HepG2 (cell line): Measurements from ENCODE around the gene HMGB2. TPM values are rescaled to one million over a fixed set of nuclear protein-coding genes. Genes with fewer than 3 reads are reported as not detected.
A peak's percentile ranks its signal among the peaks of the same experiment; 100 is the strongest.

ENCODE experiments used
- CCAR2 ChIP-seq: fragments of 200-400 bp; formaldehyde crosslinking; optimal IDR thresholded peaks from 2 replicates; pipeline ENCODE3; 2018; ENCODE audit warnings: low read depth, mild to moderate bottlenecking, low read length, moderate library complexity
- HDAC2 ChIP-seq: sonication (generic); formaldehyde crosslinking; IDR thresholded peaks from 2 replicates; pipeline ENCODE4 v1.4.0; 2020; ENCODE audit warnings: missing genetic modification reagents
- HNRNPLL ChIP-seq: fragments of 200-400 bp; formaldehyde crosslinking; IDR thresholded peaks from 2 replicates; pipeline ENCODE4 v1.6.1; 2017; ENCODE audit warnings: mild to moderate bottlenecking, low read depth, low read length; ENCODE audit not compliant: poor library complexity, severe bottlenecking
- ISL2 ChIP-seq: sonication (generic); formaldehyde crosslinking; IDR thresholded peaks from 2 replicates; pipeline ENCODE4 v1.5.0; 2020; ENCODE audit warnings: missing genetic modification reagents
- MXD4 ChIP-seq: IDR thresholded peaks from 2 replicates; pipeline ENCODE4 v1.6.1; 2016; ENCODE audit warnings: mild to moderate bottlenecking, missing biosample characterization, missing genetic modification reagents
- NCOA2 ChIP-seq: sonication (generic); formaldehyde crosslinking; IDR thresholded peaks from 2 replicates; pipeline ENCODE4 v1.8.0; 2022; ENCODE audit warnings: inconsistent platforms
- POLR2AphosphoS5 ChIP-seq: IDR thresholded peaks from 2 replicates; pipeline ENCODE4 v1.6.1; 2012; ENCODE audit warnings: low read depth, low read length
- REL ChIP-seq: sonication (generic); formaldehyde crosslinking; conservative IDR thresholded peaks from 2 replicates; pipeline ENCODE4 v1.8.0; 2022; ENCODE audit warnings: mild to moderate bottlenecking, missing genetic modification reagents, moderate library complexity
- SIN3A ChIP-seq: IDR thresholded peaks from 2 replicates; pipeline ENCODE4 v1.6.1; 2011; ENCODE audit warnings: low read depth, mild to moderate bottlenecking, control low read depth, low read length, borderline replicate concordance
- TBX2 ChIP-seq: sonication (generic); formaldehyde crosslinking; IDR thresholded peaks from 2 replicates; pipeline ENCODE4 v1.5.0; 2020; ENCODE audit warnings: missing genetic modification reagents, mild to moderate bottlenecking, borderline replicate concordance
- TCF12 ChIP-seq, 2 experiments: fragments of 450-650 bp in 1 of 2; sonication (generic) in 1 of 2; formaldehyde crosslinking in 1 of 2; IDR thresholded peaks; 2 replicates each; pipeline versions ENCODE4 v1.6.1 to v1.8.0; 2017 to 2022; ENCODE audit warnings: antibody characterized with exemption in 1 of 2, mild to moderate bottlenecking in 1 of 2, missing genetic modification reagents in 1 of 2, moderate library complexity in 1 of 2
- ZBTB8A ChIP-seq: sonication (generic); formaldehyde crosslinking; IDR thresholded peaks from 2 replicates; pipeline ENCODE4 v1.4.0; 2020; ENCODE audit warnings: mild to moderate bottlenecking, low read depth, missing genetic modification reagents, borderline replicate concordance
- ZC3H4 ChIP-seq: sonication (generic); formaldehyde crosslinking; IDR thresholded peaks from 2 replicates; pipeline ENCODE4 v1.4.0; 2020; ENCODE audit warnings: missing genetic modification reagents, borderline replicate concordance
- ZIK1 ChIP-seq: sonication (generic); formaldehyde crosslinking; IDR thresholded peaks from 2 replicates; pipeline ENCODE4 v1.5.0; 2020; ENCODE audit warnings: mild to moderate bottlenecking, low read depth, missing genetic modification reagents, borderline replicate concordance
- ZNF451 ChIP-seq: sonication (generic); formaldehyde crosslinking; IDR thresholded peaks from 2 replicates; pipeline ENCODE4 v1.5.0; 2020; ENCODE audit warnings: mild to moderate bottlenecking, missing genetic modification reagents
- ZNF652 ChIP-seq: IDR thresholded peaks from 2 replicates; pipeline ENCODE4 v1.6.1; 2016; ENCODE audit warnings: low read depth, borderline replicate concordance
- ZNF800 ChIP-seq: sonication (generic); formaldehyde crosslinking; IDR thresholded peaks from 2 replicates; pipeline ENCODE4 v1.4.0; 2020; ENCODE audit warnings: missing genetic modification reagents
- ZSCAN20 ChIP-seq: sonication (generic); formaldehyde crosslinking; IDR thresholded peaks from 2 replicates; pipeline ENCODE4 v1.4.0; 2020; ENCODE audit warnings: missing genetic modification reagents, mild to moderate bottlenecking, borderline replicate concordance
- polyA plus RNA-seq, 8 experiments: library from polyadenylated mRNA; depleted of rRNA in 3 of 8; stranded (reverse) in 7 of 8; unstranded in 1 of 8; fragments of >200 nt; fragmentation: Illumina TruSeq in 4 of 8; extraction: Trizol in 4 of 8; gene quantifications; 2 replicates each; pipeline versions ENCODE4 v1.2.1 to v1.2.3, GENCODE V29; 2011 to 2016; ENCODE audit warnings: low read depth in 4 of 8, missing spikeins in 1 of 8, mixed read lengths in 1 of 8; ENCODE audit not compliant: insufficient read depth in 1 of 8
- total RNA-seq, 5 experiments: library from RNA; depleted of rRNA; stranded (reverse); fragments of >200 nt; fragmentation: Illumina TruSeq; extraction: Trizol; gene quantifications; 2 replicates each; pipeline ENCODE4 v1.2.3, GENCODE V29; 2016; ENCODE audit warnings: low read depth in 1 of 5
- TF ChIP-seq, protein P1 (sequence below): IDR thresholded peaks from 2 replicates; pipeline ENCODE4 v1.4.0; 2020; ENCODE audit warnings: mild to moderate bottlenecking, missing genetic modification reagents

Gene HMGB2
- total and polyA plus RNA-seq, 2 of the 13 experiments (the other 11 are each of a cell fraction or from before 2014, with no cell fraction given) = 90.5 to 332 TPM

- TF ChIP-seq ZIK1 (0 out of 2 replicates have a peak, but pooled peaks have one; percentile 30), SIN3A (peak; percentile 88; the same call in 1 of the 2 replicates), TCF12 (IDR thresholded peaks at IDR 0.05) (no peak), TCF12 (CRISPR knock-in tag; IDR thresholded peaks at IDR 0.05) (no peak; the same call in 1 of the 2 replicates), REL (0 out of 2 replicates have a peak, but pooled peaks have one; percentile 11), MXD4 (CRISPR knock-in tag) (peak; percentile 82), ZSCAN20 (0 out of 2 replicates have a peak, but pooled peaks have one; percentile 45), HDAC2 (CRISPR knock-in tag) (peak; percentile 29; the same call in 1 of the 2 replicates), HNRNPLL (peak; percentile 82), ISL2 (CRISPR knock-in tag) (peak; percentile 27; the same call in 1 of the 2 replicates), ZNF652 (CRISPR knock-in tag) (peak; percentile 23; the same call in 1 of the 2 replicates), ZC3H4 (no peak), ZNF800 (no peak), TBX2 (CRISPR knock-in tag) (peak; percentile 63; the same call in 1 of the 2 replicates), ZBTB8A (CRISPR knock-in tag) (0 out of 2 replicates have a peak, but pooled peaks have one; percentile 47), NCOA2 (CRISPR knock-in tag) (no peak), ZNF451 (CRISPR knock-in tag) (0 out of 2 replicates have a peak, but pooled peaks have one; percentile 50), CCAR2 (no peak), POLR2AphosphoS5 (peak; percentile 96)
- TF ChIP-seq, protein P1, sequence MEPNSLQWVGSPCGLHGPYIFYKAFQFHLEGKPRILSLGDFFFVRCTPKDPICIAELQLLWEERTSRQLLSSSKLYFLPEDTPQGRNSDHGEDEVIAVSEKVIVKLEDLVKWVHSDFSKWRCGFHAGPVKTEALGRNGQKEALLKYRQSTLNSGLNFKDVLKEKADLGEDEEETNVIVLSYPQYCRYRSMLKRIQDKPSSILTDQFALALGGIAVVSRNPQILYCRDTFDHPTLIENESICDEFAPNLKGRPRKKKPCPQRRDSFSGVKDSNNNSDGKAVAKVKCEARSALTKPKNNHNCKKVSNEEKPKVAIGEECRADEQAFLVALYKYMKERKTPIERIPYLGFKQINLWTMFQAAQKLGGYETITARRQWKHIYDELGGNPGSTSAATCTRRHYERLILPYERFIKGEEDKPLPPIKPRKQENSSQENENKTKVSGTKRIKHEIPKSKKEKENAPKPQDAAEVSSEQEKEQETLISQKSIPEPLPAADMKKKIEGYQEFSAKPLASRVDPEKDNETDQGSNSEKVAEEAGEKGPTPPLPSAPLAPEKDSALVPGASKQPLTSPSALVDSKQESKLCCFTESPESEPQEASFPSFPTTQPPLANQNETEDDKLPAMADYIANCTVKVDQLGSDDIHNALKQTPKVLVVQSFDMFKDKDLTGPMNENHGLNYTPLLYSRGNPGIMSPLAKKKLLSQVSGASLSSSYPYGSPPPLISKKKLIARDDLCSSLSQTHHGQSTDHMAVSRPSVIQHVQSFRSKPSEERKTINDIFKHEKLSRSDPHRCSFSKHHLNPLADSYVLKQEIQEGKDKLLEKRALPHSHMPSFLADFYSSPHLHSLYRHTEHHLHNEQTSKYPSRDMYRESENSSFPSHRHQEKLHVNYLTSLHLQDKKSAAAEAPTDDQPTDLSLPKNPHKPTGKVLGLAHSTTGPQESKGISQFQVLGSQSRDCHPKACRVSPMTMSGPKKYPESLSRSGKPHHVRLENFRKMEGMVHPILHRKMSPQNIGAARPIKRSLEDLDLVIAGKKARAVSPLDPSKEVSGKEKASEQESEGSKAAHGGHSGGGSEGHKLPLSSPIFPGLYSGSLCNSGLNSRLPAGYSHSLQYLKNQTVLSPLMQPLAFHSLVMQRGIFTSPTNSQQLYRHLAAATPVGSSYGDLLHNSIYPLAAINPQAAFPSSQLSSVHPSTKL = peak; percentile 47; the same call in 1 of the 2 replicates
Measured at GRCh38 chr4:173370477-173371291, 36.5 kb upstream of the HMGB2 start, which contains the start of gene SAP30 (continued).
